COLO668 (cell line): ENCODE results near the gene UQCRC1.
"Not testable (repeated sequence)": the region's sequence is repeated elsewhere in the genome, so short reads cannot be mapped to it uniquely, and the experiment has no call there.

Experiments
- DNase-seq: peaks from one replicate; lab custom pipeline; 2025; ENCODE audit not compliant: unreplicated experiment; lab: John Stamatoyannopoulos, UW

Gene UQCRC1

GRCh38 chr3:48556796-48557626 lies 52.4 kb downstream of the UQCRC1 start, which contains the start of gene PFKFB4:
PFKFB4 (minus strand) TSS chr3:48556803; CDS start chr3:48556777, 26 bp downstream.
- peak; percentile 95 for DNase-seq

GRCh38 chr3:48555949-48556795 lies 53.3 kb downstream of the UQCRC1 start:
- peak; percentile 27 for DNase-seq

DNA sequence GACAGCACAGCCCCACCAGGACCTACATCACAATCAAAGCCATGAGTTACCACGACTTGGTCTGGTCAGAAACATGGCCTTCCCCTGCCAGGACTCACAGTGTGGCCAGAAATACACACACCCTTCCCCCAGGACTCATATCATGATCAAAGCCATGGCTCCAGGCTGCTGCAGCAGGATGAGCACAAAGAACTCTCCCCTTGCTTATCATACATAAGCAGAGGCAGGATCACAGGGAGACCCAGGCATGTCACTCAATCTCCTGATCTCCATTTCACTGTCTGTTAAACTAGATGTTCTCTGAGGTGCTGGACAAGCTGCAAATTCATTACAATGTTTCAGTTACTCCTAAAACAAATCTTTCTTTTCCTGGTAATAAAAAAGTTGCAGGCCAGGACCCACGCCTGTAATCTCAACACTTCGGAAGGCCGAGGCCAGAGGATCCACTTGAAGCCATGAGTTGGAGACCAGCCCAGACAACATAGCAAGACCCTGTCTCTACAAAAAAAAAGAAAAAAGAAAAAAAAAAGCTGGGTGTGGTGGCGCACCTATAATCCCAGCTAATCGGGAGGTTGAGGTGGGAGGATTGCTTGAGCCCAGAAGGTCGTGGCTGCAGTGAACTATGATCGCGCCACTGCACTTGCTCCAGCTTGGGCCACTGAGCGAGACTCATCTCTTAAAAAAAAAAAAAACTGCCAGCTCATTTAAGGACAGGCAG lies 54.1 kb downstream of the UQCRC1 start:
- no peak for DNase-seq

DNA sequence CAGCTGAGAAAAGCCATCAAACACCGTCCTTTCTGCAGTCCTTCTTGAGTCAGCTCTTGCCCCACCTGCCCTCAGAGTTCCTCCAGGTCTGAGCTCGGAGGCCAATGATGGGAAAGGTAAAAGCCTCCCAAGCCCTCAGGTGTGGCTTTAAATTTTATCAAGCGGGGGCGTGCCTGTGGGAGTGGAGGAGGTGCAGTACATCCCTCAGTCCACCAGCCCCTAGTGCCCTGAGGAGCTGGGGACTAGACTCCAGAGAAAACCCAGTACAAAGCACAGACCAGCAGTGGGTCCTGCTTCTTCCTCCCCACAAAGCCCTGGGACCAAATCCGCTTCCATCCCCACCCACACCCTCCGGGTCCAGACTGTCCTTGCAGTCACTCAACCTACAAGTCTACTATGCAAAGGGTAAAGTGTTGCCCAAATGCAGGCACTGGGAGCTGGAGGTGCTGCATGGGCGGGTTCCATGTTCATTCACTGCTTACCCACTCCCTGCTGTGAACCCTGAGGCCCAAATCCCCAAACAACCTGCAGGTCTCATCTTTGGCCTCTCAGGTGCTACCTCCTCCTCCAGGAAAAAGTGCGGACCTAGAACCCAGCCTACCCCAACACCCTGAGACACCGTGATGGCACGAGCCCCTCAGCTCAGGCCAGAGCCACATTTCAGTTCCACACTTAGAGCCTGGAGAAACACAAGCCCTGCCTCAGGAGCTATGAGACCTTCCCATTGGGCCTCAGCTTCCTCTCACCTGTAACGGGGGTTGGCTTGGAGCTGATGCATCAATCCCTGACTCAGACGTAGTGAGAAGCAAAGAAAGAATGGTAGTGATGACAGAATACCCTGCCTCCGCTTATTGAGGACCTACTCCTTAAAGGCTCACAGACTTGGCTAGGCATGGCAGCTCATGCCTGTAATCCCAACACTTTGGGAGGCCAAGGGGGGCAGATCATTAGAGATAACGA lies 55.3 kb downstream of the UQCRC1 start:
- no peak for DNase-seq

DNA sequence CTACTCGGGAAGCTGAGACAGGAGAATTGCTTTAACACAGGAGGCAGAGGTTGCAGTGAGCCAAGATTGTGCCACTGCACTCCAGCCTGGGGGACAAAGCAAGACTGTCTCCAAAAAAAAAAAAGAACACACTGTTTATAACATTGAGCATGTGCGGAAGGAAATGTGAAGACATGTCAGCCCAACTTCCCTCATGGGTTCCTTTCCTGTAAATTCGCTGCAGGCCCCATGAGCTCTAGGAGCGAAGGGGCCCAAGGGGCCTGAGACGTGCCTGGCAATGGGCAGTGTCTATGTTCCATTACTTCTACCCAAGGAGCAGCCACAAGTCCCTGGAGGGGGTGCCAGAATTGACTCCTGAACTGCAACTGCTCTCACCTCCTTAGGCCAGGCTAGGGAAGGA lies 56.1 kb downstream of the UQCRC1 start:
- DNase-seq: no peak

GRCh38 chr3:48552111-48552951 lies 57.1 kb downstream of the UQCRC1 start:
- DNase-seq: peak; percentile 76

- not testable (repeated sequence) for DNase-seq
Observed at GRCh38 chr3:48551651-48552050, 57.8 kb downstream of the UQCRC1 start.
